HepG2 (cell line): Measurements from ENCODE around the gene LOXL3. TPM values are rescaled to one million over a fixed set of nuclear protein-coding genes. Genes with fewer than 3 reads are reported as not detected.

Experiments
- EP300 ChIP-seq, 3 experiments: sonication (generic) in 1 of 3; formaldehyde crosslinking in 1 of 3; IDR thresholded peaks; 2 replicates each; pipeline versions ENCODE4 v1.5.1 to v1.6.1; 2011 to 2020; ENCODE audit warnings: low read depth in 2 of 3, low read length in 2 of 3, borderline replicate concordance in 1 of 3, improper control_type of control experiment in 1 of 3, mild to moderate bottlenecking in 1 of 3, missing genetic modification reagents in 1 of 3, moderate library complexity in 1 of 3
- GTF2F1 ChIP-seq: fragments of 150-350 bp; IDR thresholded peaks from 2 replicates; pipeline ENCODE4 v1.6.1; 2014; ENCODE audit warnings: low read length
- HMGA1 ChIP-seq: sonication (generic); formaldehyde crosslinking; conservative IDR thresholded peaks from 2 replicates; pipeline ENCODE4 v1.4.0; 2020; ENCODE audit warnings: missing genetic modification reagents
- JUNB ChIP-seq: sonication (generic); formaldehyde crosslinking; IDR thresholded peaks from 2 replicates; pipeline ENCODE4 v1.8.0; 2022; ENCODE audit warnings: missing genetic modification reagents, mild to moderate bottlenecking, borderline replicate concordance
- MED1 ChIP-seq: sonication (generic); formaldehyde crosslinking; IDR thresholded peaks from 2 replicates; pipeline ENCODE4 v1.4.0; 2020; ENCODE audit warnings: missing genetic modification reagents
- NFE2L1 ChIP-seq: sonication (generic); formaldehyde crosslinking; IDR thresholded peaks from 2 replicates; pipeline ENCODE4 v1.4.0; 2020; ENCODE audit warnings: missing genetic modification reagents, mild to moderate bottlenecking, borderline replicate concordance
- PPARG ChIP-seq: conservative IDR thresholded peaks from 2 replicates; pipeline ENCODE4 v1.6.1; 2016; ENCODE audit warnings: missing biosample characterization, missing genetic modification reagents
- RFX5 ChIP-seq: IDR thresholded peaks from 2 replicates; pipeline ENCODE4 v1.6.1; 2011; ENCODE audit warnings: low read depth, low read length, improper control_type of control experiment
- THYN1 ChIP-seq: sonication (generic); formaldehyde crosslinking; IDR thresholded peaks from 2 replicates; pipeline ENCODE4 v1.8.1; 2023; ENCODE audit warnings: low read depth, mild to moderate bottlenecking, moderate library complexity, missing genetic modification reagents, borderline replicate concordance
- ZBTB20 ChIP-seq: sonication (generic); formaldehyde crosslinking; IDR thresholded peaks from 2 replicates; pipeline ENCODE4 v1.8.1; 2023; ENCODE audit warnings: missing genetic modification reagents, low read depth, mild to moderate bottlenecking, borderline replicate concordance
- ZFP36L2 ChIP-seq: sonication (generic); formaldehyde crosslinking; IDR thresholded peaks from 2 replicates; pipeline ENCODE4 v1.4.0; 2020; ENCODE audit warnings: missing genetic modification reagents
- ZNF329 ChIP-seq: sonication (generic); formaldehyde crosslinking; IDR thresholded peaks from 2 replicates; pipeline ENCODE4 v1.9.0; 2021; ENCODE audit warnings: low read depth, mild to moderate bottlenecking, missing genetic modification reagents
- ZNF335 ChIP-seq: sonication (generic); formaldehyde crosslinking; IDR thresholded peaks from 2 replicates; pipeline ENCODE4 v1.4.0; 2020; ENCODE audit warnings: missing genetic modification reagents
- ZNF550 ChIP-seq: sonication (generic); formaldehyde crosslinking; IDR thresholded peaks from 2 replicates; pipeline ENCODE4 v1.4.0; 2020; ENCODE audit warnings: mild to moderate bottlenecking, missing genetic modification reagents, borderline replicate concordance
- ZNF562 ChIP-seq: sonication (generic); formaldehyde crosslinking; IDR thresholded peaks from 2 replicates; pipeline ENCODE4 v1.8.0; 2022; ENCODE audit warnings: missing genetic modification reagents, borderline replicate concordance
- ZNF572 ChIP-seq: sonication (generic); formaldehyde crosslinking; IDR thresholded peaks from 2 replicates; pipeline ENCODE4 v1.5.1; 2020; ENCODE audit warnings: mild to moderate bottlenecking, missing genetic modification reagents
- ZNF878 ChIP-seq: sonication (generic); formaldehyde crosslinking; IDR thresholded peaks from 2 replicates; pipeline ENCODE4 v1.8.1; 2023; ENCODE audit warnings: mild to moderate bottlenecking, missing genetic modification reagents, moderate library complexity
- polyA plus RNA-seq, 8 experiments: library from polyadenylated mRNA; depleted of rRNA in 3 of 8; stranded (reverse) in 7 of 8; unstranded in 1 of 8; fragments of >200 nt; fragmentation: Illumina TruSeq in 4 of 8; extraction: Trizol in 4 of 8; gene quantifications; 2 replicates each; pipeline versions ENCODE4 v1.2.1 to v1.2.3, GENCODE V29; 2011 to 2016; ENCODE audit warnings: low read depth in 4 of 8, missing spikeins in 1 of 8, mixed read lengths in 1 of 8; ENCODE audit not compliant: insufficient read depth in 1 of 8
- total RNA-seq, 5 experiments: library from RNA; depleted of rRNA; stranded (reverse); fragments of >200 nt; fragmentation: Illumina TruSeq; extraction: Trizol; gene quantifications; 2 replicates each; pipeline ENCODE4 v1.2.3, GENCODE V29; 2016; ENCODE audit warnings: low read depth in 1 of 5
- TF ChIP-seq, protein P1 (sequence below): sonication (generic); formaldehyde crosslinking; IDR thresholded peaks from 2 replicates; pipeline ENCODE4 v1.4.0; 2020; ENCODE audit warnings: mild to moderate bottlenecking, missing genetic modification reagents
- TF ChIP-seq, protein P2 (sequence below), 2 experiments: IDR thresholded peaks; 2 replicates each; pipeline ENCODE4 v1.6.1; 2011 to 2012; ENCODE audit warnings: low read length in 2 of 2, borderline replicate concordance in 1 of 2, low read depth in 1 of 2, mild to moderate bottlenecking in 1 of 2, moderate library complexity in 1 of 2
- TF ChIP-seq, protein P3 (sequence below): sonication (generic); formaldehyde crosslinking; IDR thresholded peaks from 2 replicates; pipeline ENCODE4 v1.8.1; 2023; ENCODE audit warnings: mild to moderate bottlenecking, moderate library complexity, missing genetic modification reagents
- TF ChIP-seq, protein P4 (sequence below): sonication (generic); formaldehyde crosslinking; IDR thresholded peaks from 2 replicates; pipeline ENCODE4 v1.5.0; 2020; ENCODE audit warnings: missing genetic modification reagents

The LOXL3 gene
- total and polyA plus RNA-seq, 2 of the 13 experiments (the other 11 are each of a cell fraction or from before 2014, with no cell fraction given), result 0.55 to 6.5 TPM

DNA sequence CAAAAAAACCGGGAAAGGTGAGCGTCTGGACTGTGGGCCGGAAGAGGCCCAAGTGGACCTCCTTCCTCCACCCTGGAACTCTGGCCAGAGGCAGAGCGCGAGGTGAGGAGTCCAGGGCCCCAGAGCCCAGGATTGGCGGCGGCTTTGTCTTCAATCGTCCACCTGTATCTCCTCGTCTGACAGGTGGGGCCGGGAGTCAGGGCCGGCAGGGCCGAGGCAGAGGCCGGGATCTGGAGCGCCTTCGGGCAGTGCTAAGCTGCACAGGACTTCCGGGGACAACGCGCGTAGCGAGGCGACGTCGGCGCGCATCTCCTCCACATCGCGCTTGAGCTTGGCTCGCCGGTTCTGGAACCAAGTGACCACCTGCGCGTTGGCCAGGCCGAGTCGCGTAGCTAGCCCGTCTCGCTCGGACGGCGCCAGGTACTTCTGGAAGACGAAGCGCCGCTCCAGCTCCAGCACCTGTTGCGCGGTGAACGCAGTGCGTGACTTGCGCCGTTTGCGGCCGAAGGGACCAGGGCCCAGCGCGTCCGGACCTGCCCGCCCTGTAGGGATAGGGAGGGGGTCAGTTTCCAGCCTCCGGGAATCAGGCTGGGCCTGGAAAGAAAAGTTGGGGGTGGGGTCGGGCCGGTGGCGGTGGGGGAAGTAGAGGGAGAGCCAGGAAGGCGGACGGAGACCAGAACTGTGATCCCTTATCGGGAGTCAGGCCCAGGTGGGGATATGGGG, 55.8 kb downstream of the LOXL3 start (continued):
- no peak for TF ChIP-seq ZFP36L2 (CRISPR knock-in tag)
- TF ChIP-seq ZNF878, result no peak
- no peak for TF ChIP-seq GTF2F1
- TF ChIP-seq, protein P1, sequence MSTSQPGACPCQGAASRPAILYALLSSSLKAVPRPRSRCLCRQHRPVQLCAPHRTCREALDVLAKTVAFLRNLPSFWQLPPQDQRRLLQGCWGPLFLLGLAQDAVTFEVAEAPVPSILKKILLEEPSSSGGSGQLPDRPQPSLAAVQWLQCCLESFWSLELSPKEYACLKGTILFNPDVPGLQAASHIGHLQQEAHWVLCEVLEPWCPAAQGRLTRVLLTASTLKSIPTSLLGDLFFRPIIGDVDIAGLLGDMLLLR (CRISPR knock-in tag), result no peak
- TF ChIP-seq ZNF335, result 0 out of 2 replicates have a peak, but pooled peaks have one; percentile 28
- no peak for TF ChIP-seq MED1 (CRISPR knock-in tag)
- no peak; the same call in 1 of the 2 replicates for TF ChIP-seq ZNF572
- TF ChIP-seq, protein P2, sequence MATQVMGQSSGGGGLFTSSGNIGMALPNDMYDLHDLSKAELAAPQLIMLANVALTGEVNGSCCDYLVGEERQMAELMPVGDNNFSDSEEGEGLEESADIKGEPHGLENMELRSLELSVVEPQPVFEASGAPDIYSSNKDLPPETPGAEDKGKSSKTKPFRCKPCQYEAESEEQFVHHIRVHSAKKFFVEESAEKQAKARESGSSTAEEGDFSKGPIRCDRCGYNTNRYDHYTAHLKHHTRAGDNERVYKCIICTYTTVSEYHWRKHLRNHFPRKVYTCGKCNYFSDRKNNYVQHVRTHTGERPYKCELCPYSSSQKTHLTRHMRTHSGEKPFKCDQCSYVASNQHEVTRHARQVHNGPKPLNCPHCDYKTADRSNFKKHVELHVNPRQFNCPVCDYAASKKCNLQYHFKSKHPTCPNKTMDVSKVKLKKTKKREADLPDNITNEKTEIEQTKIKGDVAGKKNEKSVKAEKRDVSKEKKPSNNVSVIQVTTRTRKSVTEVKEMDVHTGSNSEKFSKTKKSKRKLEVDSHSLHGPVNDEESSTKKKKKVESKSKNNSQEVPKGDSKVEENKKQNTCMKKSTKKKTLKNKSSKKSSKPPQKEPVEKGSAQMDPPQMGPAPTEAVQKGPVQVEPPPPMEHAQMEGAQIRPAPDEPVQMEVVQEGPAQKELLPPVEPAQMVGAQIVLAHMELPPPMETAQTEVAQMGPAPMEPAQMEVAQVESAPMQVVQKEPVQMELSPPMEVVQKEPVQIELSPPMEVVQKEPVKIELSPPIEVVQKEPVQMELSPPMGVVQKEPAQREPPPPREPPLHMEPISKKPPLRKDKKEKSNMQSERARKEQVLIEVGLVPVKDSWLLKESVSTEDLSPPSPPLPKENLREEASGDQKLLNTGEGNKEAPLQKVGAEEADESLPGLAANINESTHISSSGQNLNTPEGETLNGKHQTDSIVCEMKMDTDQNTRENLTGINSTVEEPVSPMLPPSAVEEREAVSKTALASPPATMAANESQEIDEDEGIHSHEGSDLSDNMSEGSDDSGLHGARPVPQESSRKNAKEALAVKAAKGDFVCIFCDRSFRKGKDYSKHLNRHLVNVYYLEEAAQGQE (IDR thresholded peaks at IDR 0.05; ENCODE audit: borderline replicate concordance in 1 of 2, low read depth in 1 of 2, low read length in 2 of 2), result no peak
- TF ChIP-seq ZBTB20 (CRISPR knock-in tag), result 0 out of 2 replicates have a peak, but pooled peaks have one; percentile 17
- no peak for TF ChIP-seq PPARG (CRISPR knock-in tag)
- TF ChIP-seq EP300 (IDR thresholded peaks at IDR 0.05; ENCODE audit: low read depth in 2 of 2, low read length in 2 of 2), result no peak
- 0 out of 2 replicates have a peak, but pooled peaks have one; percentile 16 for TF ChIP-seq EP300 (CRISPR knock-in tag; IDR thresholded peaks at IDR 0.05; ENCODE audit: borderline replicate concordance)
- TF ChIP-seq, protein P3, sequence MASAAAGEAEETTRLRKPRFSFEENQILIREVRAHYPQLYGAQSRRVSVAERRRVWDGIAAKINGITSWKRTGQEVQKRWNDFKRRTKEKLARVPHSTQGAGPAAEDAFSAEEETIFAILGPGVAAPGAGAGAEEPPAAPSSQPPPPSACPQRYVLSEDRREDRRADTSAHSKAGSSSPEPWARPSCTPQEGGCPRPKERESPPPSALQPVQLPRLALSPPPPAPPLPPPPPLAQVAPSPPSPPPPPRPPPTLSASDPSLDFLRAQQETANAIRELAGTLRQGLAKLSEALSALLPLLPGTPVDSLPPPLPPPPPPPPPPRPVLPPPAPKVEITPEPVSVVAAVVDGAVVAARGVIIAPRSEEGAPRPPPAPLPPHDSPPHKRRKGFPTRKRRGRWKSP (CRISPR knock-in tag), result peak; percentile 93
- TF ChIP-seq, protein P4, sequence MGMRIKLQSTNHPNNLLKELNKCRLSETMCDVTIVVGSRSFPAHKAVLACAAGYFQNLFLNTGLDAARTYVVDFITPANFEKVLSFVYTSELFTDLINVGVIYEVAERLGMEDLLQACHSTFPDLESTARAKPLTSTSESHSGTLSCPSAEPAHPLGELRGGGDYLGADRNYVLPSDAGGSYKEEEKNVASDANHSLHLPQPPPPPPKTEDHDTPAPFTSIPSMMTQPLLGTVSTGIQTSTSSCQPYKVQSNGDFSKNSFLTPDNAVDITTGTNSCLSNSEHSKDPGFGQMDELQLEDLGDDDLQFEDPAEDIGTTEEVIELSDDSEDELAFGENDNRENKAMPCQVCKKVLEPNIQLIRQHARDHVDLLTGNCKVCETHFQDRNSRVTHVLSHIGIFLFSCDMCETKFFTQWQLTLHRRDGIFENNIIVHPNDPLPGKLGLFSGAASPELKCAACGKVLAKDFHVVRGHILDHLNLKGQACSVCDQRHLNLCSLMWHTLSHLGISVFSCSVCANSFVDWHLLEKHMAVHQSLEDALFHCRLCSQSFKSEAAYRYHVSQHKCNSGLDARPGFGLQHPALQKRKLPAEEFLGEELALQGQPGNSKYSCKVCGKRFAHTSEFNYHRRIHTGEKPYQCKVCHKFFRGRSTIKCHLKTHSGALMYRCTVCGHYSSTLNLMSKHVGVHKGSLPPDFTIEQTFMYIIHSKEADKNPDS (CRISPR knock-in tag), result 0 out of 2 replicates have a peak, but pooled peaks have one; percentile 10
- TF ChIP-seq NFE2L1 (CRISPR knock-in tag), result 0 out of 2 replicates have a peak, but pooled peaks have one; percentile 18
- TF ChIP-seq THYN1 (CRISPR knock-in tag), result no peak; the same call in 1 of the 2 replicates
- TF ChIP-seq ZNF550 (CRISPR knock-in tag), result no peak
- no peak for TF ChIP-seq JUNB (CRISPR knock-in tag)
- TF ChIP-seq RFX5, result no peak
- no peak for TF ChIP-seq HMGA1 (CRISPR knock-in tag)
- 0 out of 2 replicates have a peak, but pooled peaks have one; percentile 24 for TF ChIP-seq ZNF562
- TF ChIP-seq ZNF329, result peak; percentile 38; the same call in 1 of the 2 replicates
